MM.1S (cell line): ENCODE results near the gene HECTD4.

ENCODE experiments used
- DNase-seq: peaks from one replicate; pipeline ENCODE4 v3.0.0-alpha.2; 2015
- H2AFZ ChIP-seq: fragments of 300-600 bp; sonication (generic); 2 replicates; pipeline ENCODE4 v1.6.0; 2016; ENCODE audit warnings: antibody characterized with exemption, low read length
- H3F3A ChIP-seq: fragments of 300-600 bp; sonication (generic); 2 replicates; pipeline ENCODE4 v1.6.1; 2016; ENCODE audit warnings: mild to moderate bottlenecking, antibody characterized with exemption, low read length, moderate library complexity, mixed read lengths; ENCODE audit not compliant: insufficient read depth
- H3K27ac ChIP-seq: fragments of 300-600 bp; sonication (generic); 2 replicates; pipeline ENCODE4 v1.5.1; 2016; ENCODE audit warnings: mild to moderate bottlenecking, low read length
- H3K27me3 ChIP-seq: fragments of 300-600 bp; sonication (generic); replicated peaks from 2 replicates; pipeline ENCODE4 v1.6.0; 2016; ENCODE audit warnings: low read length; ENCODE audit not compliant: insufficient read depth
- H3K36me3 ChIP-seq: fragments of 300-600 bp; sonication (generic); replicated peaks from 2 replicates; pipeline ENCODE4 v1.6.1; 2016; ENCODE audit warnings: mild to moderate bottlenecking, low read length, mixed read lengths; ENCODE audit not compliant: insufficient read depth
- H3K4me1 ChIP-seq: fragments of 300-600 bp; sonication (generic); 2 replicates; pipeline ENCODE4 v1.6.1; 2016; ENCODE audit warnings: low read length, mixed read lengths
- H3K4me2 ChIP-seq: fragments of 300-600 bp; sonication (generic); 2 replicates; pipeline ENCODE4 v1.6.0; 2016; ENCODE audit warnings: low read depth, low read length
- H3K4me3 ChIP-seq: fragments of 300-600 bp; sonication (generic); 2 replicates; pipeline ENCODE4 v1.5.1; 2016; ENCODE audit warnings: low read length, mixed read lengths
- H3K79me2 ChIP-seq: fragments of 300-600 bp; sonication (generic); 2 replicates; pipeline ENCODE4 v1.6.1; 2016; ENCODE audit warnings: mixed run types, low read length, mixed read lengths
- H3K9ac ChIP-seq: fragments of 300-600 bp; sonication (generic); 2 replicates; pipeline ENCODE4 v1.6.1; 2016; ENCODE audit warnings: low read length, mixed read lengths
- H3K9me2 ChIP-seq: fragments of 300-600 bp; sonication (generic); replicated peaks from 2 replicates; pipeline ENCODE4 v1.6.1; 2016; ENCODE audit warnings: mild to moderate bottlenecking, low read length, mixed read lengths; ENCODE audit not compliant: insufficient read depth
- H3K9me3 ChIP-seq: fragments of 300-600 bp; sonication (generic); replicated peaks from 2 replicates; pipeline ENCODE4 v1.6.1; 2016; ENCODE audit warnings: mild to moderate bottlenecking, low read length, mixed read lengths; ENCODE audit not compliant: insufficient read depth
- H4K20me1 ChIP-seq: fragments of 300-600 bp; sonication (generic); 2 replicates; pipeline ENCODE4 v1.6.1; 2016; ENCODE audit warnings: mild to moderate bottlenecking, low read length, moderate library complexity, mixed read lengths; ENCODE audit not compliant: insufficient read depth
- EZH2 ChIP-seq: fragments of 300-600 bp; sonication (generic); optimal IDR thresholded peaks from 2 replicates; pipeline ENCODE3; 2017; ENCODE audit warnings: low read depth, mild to moderate bottlenecking, antibody characterized with exemption, low read length, mixed read lengths
- EZH2phosphoT487 ChIP-seq: fragments of 300-600 bp; sonication (generic); IDR thresholded peaks from 2 replicates; pipeline ENCODE4 v1.6.1; 2018; ENCODE audit warnings: antibody characterized with exemption, low read length
- TF ChIP-seq, protein P1 (sequence below): fragments of 300-600 bp; sonication (generic); IDR thresholded peaks from 2 replicates; pipeline ENCODE4 v1.5.1; 2016; ENCODE audit warnings: antibody characterized with exemption, low read length, mixed read lengths

HECTD4 gene

DNA sequence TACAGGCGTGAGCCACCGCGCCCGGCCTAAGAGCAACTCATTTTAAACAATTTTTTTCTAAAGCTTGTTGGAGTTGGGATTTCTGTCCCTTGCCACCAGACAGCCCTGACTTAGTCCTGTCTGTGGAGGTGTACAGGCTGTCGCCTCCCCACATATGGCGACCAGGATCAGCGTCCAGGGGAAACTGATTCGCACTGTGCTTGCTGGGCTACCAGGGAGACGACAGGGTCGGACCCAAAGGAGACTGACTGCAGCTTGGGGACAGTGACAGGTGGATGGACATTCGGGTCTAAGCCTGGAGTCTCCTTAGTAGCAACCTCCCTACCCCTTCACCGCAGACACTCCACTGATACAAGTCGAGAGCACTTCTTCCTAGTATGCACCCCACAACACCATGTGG, 216.6 kb downstream of the HECTD4 start:
- H3K36me3 ChIP-seq, result no peaks in the 10 kb centered on the region
- DNase-seq, result no peak
- no peak overlapping the region for H3K4me2 ChIP-seq
- H3K4me1 ChIP-seq, result no peaks in the 10 kb centered on the region
- no peaks in the 10 kb centered on the region for H3K27me3 ChIP-seq
- no peaks in the 10 kb centered on the region for H3K79me2 ChIP-seq
- H3F3A ChIP-seq, result no peaks in the 10 kb centered on the region
- no peak overlapping the region for H3K9ac ChIP-seq
- no peaks in the 10 kb centered on the region for H4K20me1 ChIP-seq
- no peak overlapping the region for H3K27ac ChIP-seq
- TF ChIP-seq EZH2 (no peak), EZH2phosphoT487 (no peak)
- TF ChIP-seq, protein P1, sequence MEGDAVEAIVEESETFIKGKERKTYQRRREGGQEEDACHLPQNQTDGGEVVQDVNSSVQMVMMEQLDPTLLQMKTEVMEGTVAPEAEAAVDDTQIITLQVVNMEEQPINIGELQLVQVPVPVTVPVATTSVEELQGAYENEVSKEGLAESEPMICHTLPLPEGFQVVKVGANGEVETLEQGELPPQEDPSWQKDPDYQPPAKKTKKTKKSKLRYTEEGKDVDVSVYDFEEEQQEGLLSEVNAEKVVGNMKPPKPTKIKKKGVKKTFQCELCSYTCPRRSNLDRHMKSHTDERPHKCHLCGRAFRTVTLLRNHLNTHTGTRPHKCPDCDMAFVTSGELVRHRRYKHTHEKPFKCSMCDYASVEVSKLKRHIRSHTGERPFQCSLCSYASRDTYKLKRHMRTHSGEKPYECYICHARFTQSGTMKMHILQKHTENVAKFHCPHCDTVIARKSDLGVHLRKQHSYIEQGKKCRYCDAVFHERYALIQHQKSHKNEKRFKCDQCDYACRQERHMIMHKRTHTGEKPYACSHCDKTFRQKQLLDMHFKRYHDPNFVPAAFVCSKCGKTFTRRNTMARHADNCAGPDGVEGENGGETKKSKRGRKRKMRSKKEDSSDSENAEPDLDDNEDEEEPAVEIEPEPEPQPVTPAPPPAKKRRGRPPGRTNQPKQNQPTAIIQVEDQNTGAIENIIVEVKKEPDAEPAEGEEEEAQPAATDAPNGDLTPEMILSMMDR, result no peak
- no peaks in the 10 kb centered on the region for H3K9me2 ChIP-seq
- no peaks in the 10 kb centered on the region for H3K9me3 ChIP-seq
- no peak overlapping the region for H3K4me3 ChIP-seq
- H2AFZ ChIP-seq, result no peak overlapping the region

DNA sequence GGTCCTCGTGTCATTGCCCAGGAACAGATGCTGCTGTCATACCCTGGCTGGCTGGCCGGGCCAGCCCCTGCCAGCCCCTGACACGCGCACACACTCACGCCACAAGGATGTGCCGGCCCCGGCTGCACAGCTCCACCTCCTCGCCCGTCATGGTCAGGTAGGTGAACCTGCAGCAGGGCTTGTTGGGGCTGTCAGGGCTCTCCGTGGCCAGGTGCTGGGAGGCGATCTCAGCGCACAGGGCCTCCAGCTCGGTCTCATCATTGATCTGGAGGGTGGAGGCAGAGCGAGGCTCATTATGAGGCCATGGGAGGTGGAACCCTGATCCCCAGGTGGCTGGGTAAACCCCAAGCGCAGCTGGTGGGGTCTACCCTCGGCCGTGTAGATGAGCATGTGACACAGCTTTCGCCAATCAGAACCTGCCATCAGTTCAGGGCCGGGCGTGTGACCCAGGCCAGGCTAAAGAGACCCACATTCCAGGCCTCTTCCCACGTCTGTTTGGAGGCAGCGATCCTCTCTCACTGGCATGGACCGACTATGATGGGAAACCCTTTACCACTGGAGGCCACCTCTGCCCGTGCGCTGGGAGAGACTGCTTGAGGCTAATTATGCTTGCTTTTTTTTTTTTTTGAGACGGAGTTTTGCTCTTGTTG, 218.1 kb downstream of the HECTD4 start:
- Histone ChIP-seq H3K36me3 (no peaks in the 10 kb centered on the region), H2AFZ (no peak overlapping the region)

DNA sequence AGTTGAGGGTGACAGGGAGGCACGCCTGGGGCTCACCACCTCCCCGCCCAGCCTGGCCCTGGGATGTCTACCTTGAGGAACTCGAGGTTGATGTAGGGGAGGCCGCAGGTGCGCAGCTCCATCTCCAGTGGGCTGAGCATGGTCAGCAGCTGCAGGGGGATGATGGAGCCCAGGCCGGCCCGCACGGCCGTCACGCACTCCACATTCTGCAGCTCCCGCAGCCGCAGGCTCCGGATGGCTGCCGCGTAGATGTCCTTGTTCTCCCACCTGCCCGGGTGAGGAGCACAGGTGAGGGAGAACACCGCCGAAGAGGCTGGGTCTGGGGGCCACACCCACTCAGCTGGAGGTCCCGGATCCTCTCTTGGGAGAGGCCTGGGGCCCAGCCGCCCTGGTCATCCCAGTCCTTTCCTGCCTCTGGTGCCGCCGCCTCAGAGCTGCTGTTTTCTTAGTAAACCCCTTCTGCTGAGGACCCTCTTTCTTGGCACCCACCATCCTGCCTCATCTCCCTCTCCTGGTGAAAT, 218.7 kb downstream of the HECTD4 start:
- H2AFZ ChIP-seq, result no peak overlapping the region
- no peak overlapping the region for H3K27ac ChIP-seq
- H3K9ac ChIP-seq, result no peak overlapping the region
- no peaks in the 10 kb centered on the region for H3K9me3 ChIP-seq
- no peak for DNase-seq
- H3K27me3 ChIP-seq, result no peaks in the 10 kb centered on the region
- no peaks in the 10 kb centered on the region for H3K36me3 ChIP-seq
- H3K4me2 ChIP-seq, result no peak overlapping the region
- H3K9me2 ChIP-seq, result no peaks in the 10 kb centered on the region
- H4K20me1 ChIP-seq, result no peaks in the 10 kb centered on the region
- no peaks in the 10 kb centered on the region for H3K79me2 ChIP-seq
- H3K4me3 ChIP-seq, result no peak overlapping the region
- no peaks in the 10 kb centered on the region for H3K4me1 ChIP-seq
- TF ChIP-seq EZH2 (no peak), EZH2phosphoT487 (no peak)
- TF ChIP-seq, protein P1, result no peak
- H3F3A ChIP-seq, result no peaks in the 10 kb centered on the region

More for the DNA sequence above, 218.1 kb downstream of the HECTD4 start:
- H3K27ac ChIP-seq, result no peak overlapping the region
- no peak for TF ChIP-seq EZH2phosphoT487
- no peak for TF ChIP-seq EZH2
- TF ChIP-seq, protein P1, result no peak
- H3K4me1 ChIP-seq, result no peaks in the 10 kb centered on the region
- no peaks in the 10 kb centered on the region for H3F3A ChIP-seq
- no peak overlapping the region for H3K4me3 ChIP-seq
- H4K20me1 ChIP-seq, result no peaks in the 10 kb centered on the region
- H3K9ac ChIP-seq, result no peak overlapping the region
- no peaks in the 10 kb centered on the region for H3K27me3 ChIP-seq
- H3K79me2 ChIP-seq, result no peaks in the 10 kb centered on the region
- DNase-seq, result no peak
- no peaks in the 10 kb centered on the region for H3K9me2 ChIP-seq
- H3K4me2 ChIP-seq, result no peak overlapping the region
- H3K9me3 ChIP-seq, result no peaks in the 10 kb centered on the region
